GM12892 (cell line): Measurements from ENCODE around the gene TGM3.

ENCODE experiments used
- POLR2A ChIP-seq: IDR thresholded peaks from 2 replicates; pipeline ENCODE4 v1.6.1; 2011; ENCODE audit warnings: low read depth, low read length, control low read depth
- POLR2AphosphoS5 ChIP-seq: IDR thresholded peaks from 2 replicates; pipeline ENCODE4 v1.6.1; 2011; ENCODE audit warnings: low read depth, low read length, control low read depth
- TAF1 ChIP-seq: IDR thresholded peaks from 2 replicates; pipeline ENCODE4 v1.6.1; 2011; ENCODE audit warnings: low read depth, mild to moderate bottlenecking, control low read depth, low read length, borderline replicate concordance

GRCh38 chr20:2361035-2361593, 65.3 kb downstream of the TGM3 start:
- TF ChIP-seq POLR2AphosphoS5 (no peak), POLR2A (no peak), TAF1 (no peak)
